HG02840 (cell line): ENCODE measurements around the gene ANO6.
"Not testable (repeated sequence)": the region's sequence is repeated elsewhere in the genome, so short reads cannot be mapped to it uniquely, and the experiment has no call there.

Experiments used
- ATAC-seq: cut with Tn5 transposase; IDR thresholded peaks from one replicate; pipeline ENCODE4 v1.9.1; 2021; ENCODE audit warnings: mild to moderate bottlenecking, moderate library complexity, moderate number of reproducible peaks; ENCODE audit not compliant: unreplicated experiment, low FRiP score

Gene ANO6, protein sequence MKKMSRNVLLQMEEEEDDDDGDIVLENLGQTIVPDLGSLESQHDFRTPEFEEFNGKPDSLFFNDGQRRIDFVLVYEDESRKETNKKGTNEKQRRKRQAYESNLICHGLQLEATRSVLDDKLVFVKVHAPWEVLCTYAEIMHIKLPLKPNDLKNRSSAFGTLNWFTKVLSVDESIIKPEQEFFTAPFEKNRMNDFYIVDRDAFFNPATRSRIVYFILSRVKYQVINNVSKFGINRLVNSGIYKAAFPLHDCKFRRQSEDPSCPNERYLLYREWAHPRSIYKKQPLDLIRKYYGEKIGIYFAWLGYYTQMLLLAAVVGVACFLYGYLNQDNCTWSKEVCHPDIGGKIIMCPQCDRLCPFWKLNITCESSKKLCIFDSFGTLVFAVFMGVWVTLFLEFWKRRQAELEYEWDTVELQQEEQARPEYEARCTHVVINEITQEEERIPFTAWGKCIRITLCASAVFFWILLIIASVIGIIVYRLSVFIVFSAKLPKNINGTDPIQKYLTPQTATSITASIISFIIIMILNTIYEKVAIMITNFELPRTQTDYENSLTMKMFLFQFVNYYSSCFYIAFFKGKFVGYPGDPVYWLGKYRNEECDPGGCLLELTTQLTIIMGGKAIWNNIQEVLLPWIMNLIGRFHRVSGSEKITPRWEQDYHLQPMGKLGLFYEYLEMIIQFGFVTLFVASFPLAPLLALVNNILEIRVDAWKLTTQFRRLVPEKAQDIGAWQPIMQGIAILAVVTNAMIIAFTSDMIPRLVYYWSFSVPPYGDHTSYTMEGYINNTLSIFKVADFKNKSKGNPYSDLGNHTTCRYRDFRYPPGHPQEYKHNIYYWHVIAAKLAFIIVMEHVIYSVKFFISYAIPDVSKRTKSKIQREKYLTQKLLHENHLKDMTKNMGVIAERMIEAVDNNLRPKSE

GRCh38 chr12:45215419-45216229 lies at the start of gene ANO6:
Gene ANO6 (plus strand): TSS chr12:45216095. CDS start chr12:45216322, 227 bp downstream.
- ATAC-seq, result peak; percentile 63

DNA sequence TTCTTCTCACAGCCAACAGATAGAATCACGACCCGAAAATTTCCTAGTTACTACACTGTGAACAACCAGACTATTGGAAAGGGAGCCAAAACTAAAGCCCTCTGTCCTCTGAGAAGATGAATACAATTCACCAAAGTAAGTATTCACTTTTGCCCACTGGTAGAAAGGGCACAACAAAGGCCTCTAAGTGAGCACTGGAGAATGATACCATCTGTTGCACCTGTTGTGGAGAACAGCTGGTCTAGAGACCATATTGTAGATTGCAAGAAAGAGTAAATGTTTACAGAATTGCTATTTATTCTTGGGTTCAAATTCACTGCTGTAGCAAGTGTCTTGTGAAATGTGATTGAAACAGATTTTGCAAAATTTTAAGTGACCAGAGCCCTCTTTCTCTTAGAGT lies 46.9 kb upstream of the ANO6 start:
- no peak for ATAC-seq

GRCh38 chr12:45170456-45171042 lies 45.3 kb upstream of the ANO6 start:
- ATAC-seq, result no peak

- ATAC-seq, result not testable (repeated sequence)
These were observed 42.6 kb upstream of the ANO6 start for GRCh38 chr12:45173293-45173692.

DNA sequence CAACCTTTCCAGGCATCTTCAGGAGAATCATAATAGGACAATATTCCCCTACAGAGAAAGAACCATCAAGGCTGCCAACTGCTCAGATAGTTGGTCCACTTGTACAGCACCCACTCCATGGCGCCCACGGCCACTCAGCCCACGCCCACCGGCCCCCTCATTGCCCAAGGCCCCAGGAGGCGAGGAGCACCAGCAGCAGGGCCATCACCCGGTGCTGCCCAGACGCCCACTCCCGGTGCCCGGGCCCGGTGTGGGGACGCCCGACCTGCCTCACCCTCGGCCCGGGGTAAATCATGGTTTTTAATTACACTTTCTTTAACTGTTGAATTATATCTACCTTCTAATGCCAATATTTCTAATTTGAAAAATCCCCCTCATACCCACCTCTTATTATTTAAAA lies 41.3 kb upstream of the ANO6 start:
- ATAC-seq, result no peak

- no peak for ATAC-seq
These were observed 37.1 kb upstream of the ANO6 start for GRCh38 chr12:45178771-45179170.

DNA sequence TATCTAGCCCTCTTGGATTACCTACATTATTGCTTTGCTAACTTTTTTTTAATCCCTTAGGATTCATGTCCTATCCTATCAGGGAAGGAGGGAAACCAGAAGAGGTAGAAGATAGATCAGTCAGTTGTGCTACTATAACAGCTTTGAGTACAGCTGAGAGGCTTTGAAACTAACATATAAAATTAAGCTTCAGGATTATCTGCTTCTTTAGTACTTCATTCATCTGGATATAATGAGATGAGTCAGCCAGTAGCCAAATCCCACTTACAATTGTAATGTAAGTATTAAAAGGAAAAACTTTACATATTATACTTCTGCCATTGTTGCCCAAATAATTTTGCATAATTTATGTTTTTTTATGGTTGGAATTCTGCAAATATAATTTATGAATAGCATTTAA lies 33.4 kb upstream of the ANO6 start:
- no peak for ATAC-seq

- ATAC-seq, result no peak
These were observed 32.6 kb upstream of the ANO6 start for GRCh38 chr12:45183246-45183645.

- no peak for ATAC-seq
These were observed 31.5 kb upstream of the ANO6 start for GRCh38 chr12:45184147-45184963.

DNA sequence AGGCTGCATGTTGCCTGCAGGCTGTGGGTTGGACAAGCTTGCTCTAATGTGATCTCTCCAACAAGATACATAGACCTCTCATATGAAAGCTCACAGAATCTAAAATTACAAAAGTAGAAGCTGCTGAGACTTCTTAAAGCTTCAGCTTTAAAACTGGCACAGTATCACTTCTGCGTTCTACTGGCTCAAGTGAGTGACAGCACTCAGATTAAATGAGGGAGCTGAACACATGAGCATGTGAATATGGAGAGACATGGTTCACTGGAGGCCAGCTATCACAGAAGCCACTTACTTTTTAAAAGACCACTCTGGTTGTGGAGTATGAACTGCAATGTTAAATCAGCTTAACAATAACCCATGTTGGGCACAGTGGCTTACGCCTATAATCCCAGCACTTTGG lies 29.1 kb upstream of the ANO6 start:
- ATAC-seq, result no peak

DNA sequence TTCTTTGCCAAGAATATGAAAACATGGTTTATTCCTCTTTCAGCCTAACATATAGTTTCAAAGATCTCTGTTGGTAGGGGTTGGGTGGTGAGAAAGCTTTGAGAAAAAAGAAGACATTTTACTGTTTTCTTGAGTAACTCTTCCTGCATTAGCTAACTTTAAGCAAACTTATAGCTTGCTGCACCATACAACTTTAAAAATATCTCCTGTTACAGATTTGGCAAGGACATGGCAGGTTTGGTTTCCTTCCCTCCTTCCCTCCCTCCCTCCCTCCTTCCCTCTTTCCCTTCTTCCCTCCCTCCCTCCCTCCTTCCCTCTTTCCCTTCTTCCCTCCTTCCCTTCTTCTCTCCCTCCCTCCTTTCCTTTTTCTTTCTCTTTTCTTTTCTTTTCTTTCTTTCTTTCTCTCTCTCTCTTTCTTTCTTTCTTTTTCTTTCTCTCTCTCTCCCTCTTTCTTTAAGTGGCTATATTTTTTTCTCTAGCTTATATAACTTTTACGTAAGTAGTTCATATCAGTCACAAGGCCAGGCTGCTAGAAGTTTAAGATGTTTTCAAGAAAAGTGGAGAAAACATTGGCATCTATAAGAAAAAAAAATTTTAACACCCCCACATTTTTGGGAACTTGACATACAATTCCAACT lies 26.0 kb upstream of the ANO6 start:
- no peak for ATAC-seq

- no peak for ATAC-seq
These were observed 24.7 kb upstream of the ANO6 start for GRCh38 chr12:45191239-45191638.

DNA sequence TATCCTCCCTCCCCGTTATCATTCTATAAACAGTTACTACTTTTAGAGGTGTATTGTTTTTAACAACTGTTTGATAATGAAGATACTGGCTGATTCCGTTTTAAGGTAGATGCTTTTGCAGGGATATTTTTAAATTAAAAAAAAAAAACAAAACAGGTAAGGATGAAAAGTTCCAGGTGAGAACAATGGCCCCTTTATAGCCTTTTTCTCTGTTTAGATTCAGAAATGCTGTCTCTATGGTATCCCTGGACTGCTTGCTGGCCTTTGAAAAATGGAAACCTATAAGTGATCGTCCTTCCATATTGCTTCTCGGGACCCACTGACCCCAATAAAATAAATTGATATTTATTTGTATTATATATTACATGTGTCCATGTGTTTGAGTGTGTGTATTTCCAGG lies 23.2 kb upstream of the ANO6 start:
- no peak for ATAC-seq

- ATAC-seq, result no peak
These were observed 15.3 kb upstream of the ANO6 start for GRCh38 chr12:45200491-45201043.

DNA sequence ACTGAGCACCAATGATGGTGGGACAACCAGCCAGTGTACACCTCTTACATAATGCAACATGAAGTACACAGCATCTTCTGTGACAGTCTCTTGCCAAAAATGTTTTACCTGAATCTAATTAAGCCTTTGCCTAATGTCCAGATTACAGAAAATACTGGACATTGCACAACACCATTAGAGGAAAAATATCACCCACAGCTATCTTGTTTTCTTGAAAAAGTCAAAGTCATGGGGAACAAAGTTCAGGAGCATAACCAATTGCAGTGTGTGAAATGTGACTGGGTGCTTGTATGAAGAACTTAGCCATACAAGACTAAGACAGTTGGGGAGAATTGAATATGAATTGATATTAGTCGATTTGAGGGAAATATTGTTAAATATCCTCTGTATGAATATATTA lies 12.1 kb upstream of the ANO6 start:
- no peak for ATAC-seq

DNA sequence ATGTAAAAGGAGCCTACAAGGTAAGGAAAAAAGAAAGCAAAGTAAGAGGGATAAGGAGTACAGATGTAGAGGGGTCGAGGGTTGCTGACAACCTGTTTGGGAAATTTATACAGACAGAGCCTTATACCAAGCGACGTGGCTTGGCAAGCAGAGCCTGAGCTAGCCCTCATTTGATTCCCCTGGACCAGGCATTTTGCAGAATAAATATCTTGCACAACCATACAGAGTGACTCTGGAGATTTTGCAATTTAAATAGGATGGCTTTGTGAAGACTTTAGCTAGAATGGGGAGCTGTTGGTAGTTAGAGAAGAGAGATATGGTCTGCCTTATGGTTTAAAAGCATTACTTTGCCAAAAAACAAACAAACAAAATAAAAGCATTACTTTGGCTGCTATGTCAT lies 11.1 kb upstream of the ANO6 start:
- ATAC-seq, result no peak

GRCh38 chr12:45205165-45205825 lies 10.6 kb upstream of the ANO6 start:
- ATAC-seq, result no peak
